ENCODE results near the gene SLC4A11. TPM values are rescaled to one million over a fixed set of nuclear protein-coding genes. Genes with fewer than 3 reads are reported as not detected.

Gene SLC4A11
- total RNA-seq, 2 donors from 2014 or later: 3.8 to 12.4 TPM

GRCh38 chr20:3181270-3181669 lies 57.7 kb downstream of the SLC4A11 start:
- Mint-ChIP-seq H3K9me3 (no peaks in the 10 kb centered on the region), H3K4me1 (peaks cover 6% of the 10 kb centered on the region), H3K36me3 (ENCODE audit: low read depth) (peaks cover 7% of the 10 kb centered on the region), H3K27ac (no peak overlapping the region), H3K27me3 (ENCODE audit: insufficient read depth) (no peaks in the 10 kb centered on the region), H3K4me3 (no peak overlapping the region)
- Histone ChIP-seq H3K27me3 (ENCODE audit: control insufficient read depth, insufficient read depth, low read length, poor library complexity, severe bottlenecking) (no peaks in the 10 kb centered on the region), H3K4me3 (ENCODE audit: low read length) (no peak overlapping the region), H3K9me3 (ENCODE audit: control insufficient read depth, low read length) (no peaks in the 10 kb centered on the region), H3K9ac (ENCODE audit: extremely low read depth, low read length, poor library complexity, severe bottlenecking) (no peak overlapping the region), H3K27ac (ENCODE audit: low read depth, low read length) (no peak overlapping the region), H3K4me1 (ENCODE audit: control insufficient read depth, insufficient read depth, low read length) (peaks cover 5% of the 10 kb centered on the region), H3K36me3 (ENCODE audit: control insufficient read depth, insufficient read depth, low read length) (no peaks in the 10 kb centered on the region)
- 94 to 97% methylated on average over 2 to 5 of the region's 5 CpGs for WGBS, 2 experiments (ENCODE audit: insufficient coverage in 1 of 2, insufficient read length in 1 of 2)
- no peak for DNase-seq
- no peak for TF ChIP-seq CTCF (conservative IDR thresholded peaks at IDR 0.05)

GRCh38 chr20:3180319-3180718 lies 58.7 kb downstream of the SLC4A11 start:
- Mint-ChIP-seq H3K4me3 (no peak overlapping the region), H3K9me3 (no peaks in the 10 kb centered on the region), H3K27ac (no peak overlapping the region), H3K27me3 (ENCODE audit: insufficient read depth) (no peaks in the 10 kb centered on the region), H3K4me1 (peaks cover 9% of the 10 kb centered on the region), H3K36me3 (ENCODE audit: low read depth) (peaks cover 7% of the 10 kb centered on the region)
- no peak for DNase-seq
- Histone ChIP-seq H3K27me3 (ENCODE audit: control insufficient read depth, insufficient read depth, low read length, poor library complexity, severe bottlenecking) (no peaks in the 10 kb centered on the region), H3K36me3 (ENCODE audit: control insufficient read depth, insufficient read depth, low read length) (no peaks in the 10 kb centered on the region), H3K4me3 (ENCODE audit: low read length) (no peak overlapping the region), H3K4me1 (ENCODE audit: control insufficient read depth, insufficient read depth, low read length) (peaks cover 5% of the 10 kb centered on the region), H3K9me3 (ENCODE audit: control insufficient read depth, low read length) (no peaks in the 10 kb centered on the region), H3K9ac (ENCODE audit: extremely low read depth, low read length, poor library complexity, severe bottlenecking) (no peak overlapping the region), H3K27ac (ENCODE audit: low read depth, low read length) (no peak overlapping the region)
- TF ChIP-seq CTCF (conservative IDR thresholded peaks at IDR 0.05): no peak
- 63 to 75% methylated on average over 2 to 4 of the region's 4 CpGs for WGBS, 2 experiments (ENCODE audit: insufficient coverage in 1 of 2, insufficient read length in 1 of 2)

GRCh38 chr20:3177746-3178485 lies 61.1 kb downstream of the SLC4A11 start:
- Histone ChIP-seq H3K27ac (ENCODE audit: low read depth, low read length) (no peak overlapping the region), H3K9me3 (ENCODE audit: control insufficient read depth, low read length) (no peaks in the 10 kb centered on the region), H3K36me3 (ENCODE audit: control insufficient read depth, insufficient read depth, low read length) (no peaks in the 10 kb centered on the region), H3K27me3 (ENCODE audit: control insufficient read depth, insufficient read depth, low read length, poor library complexity, severe bottlenecking) (no peaks in the 10 kb centered on the region), H3K4me3 (ENCODE audit: low read length) (no peak overlapping the region), H3K4me1 (ENCODE audit: control insufficient read depth, insufficient read depth, low read length) (peaks cover 5% of the 10 kb centered on the region), H3K9ac (ENCODE audit: extremely low read depth, low read length, poor library complexity, severe bottlenecking) (no peak overlapping the region)
- Mint-ChIP-seq H3K9me3 (no peaks in the 10 kb centered on the region), H3K4me1 (peaks cover 10% of the 10 kb centered on the region), H3K36me3 (ENCODE audit: low read depth) (peaks cover 7% of the 10 kb centered on the region), H3K27me3 (ENCODE audit: insufficient read depth) (no peaks in the 10 kb centered on the region), H3K27ac (peak overlapping the region; percentile 88), H3K4me3 (no peak overlapping the region)
- WGBS, 2 experiments (ENCODE audit: insufficient coverage in 1 of 2, insufficient read length in 1 of 2): 88 to 89% methylated on average over 6 to 7 of the region's 8 CpGs
- no peak for TF ChIP-seq CTCF (conservative IDR thresholded peaks at IDR 0.05)
- DNase-seq: no peak

Other genes starting within 250 kb of the SLC4A11 start
- gene GNRH2, start 195.6 kb downstream of the SLC4A11 start, total RNA-seq: 1 to 10 TPM in 1 of 2 donors, not detected in 1; 2.5 TPM
- 10 to 100 TPM; 75.1 to 87.7 TPM for gene MRPS26, start 193.1 kb downstream of the SLC4A11 start, total RNA-seq
- gene OXT, start 167.6 kb downstream of the SLC4A11 start, total RNA-seq: not detected
- not detected for gene AVP, start 154.5 kb downstream of the SLC4A11 start, total RNA-seq
- 10 to 100 TPM; 13.9 to 20.0 TPM for gene FASTKD5, start 79.3 kb downstream of the SLC4A11 start, total RNA-seq
- gene UBOX5, start 79.3 kb downstream of the SLC4A11 start, total RNA-seq: 10 to 100 TPM in 1 of 2 donors, 1 to 10 TPM in 1; 5.3 to 10.8 TPM
- gene LZTS3, start 65.6 kb downstream of the SLC4A11 start, total RNA-seq: 10 to 100 TPM; 26.8 to 27.7 TPM
- gene DDRGK1, start 34.5 kb downstream of the SLC4A11 start, total RNA-seq: 10 to 100 TPM; 55.0 to 59.3 TPM
- 10 to 100 TPM; 50.8 to 53.6 TPM for gene ITPA, start 29.7 kb downstream of the SLC4A11 start, total RNA-seq
- 10 to 100 TPM in 1 of 2 donors, 1 to 10 TPM in 1; 9.6 to 12.1 TPM for gene DNAAF9, start 168.5 kb upstream of the SLC4A11 start, total RNA-seq
- 10 to 100 TPM; 27.4 to 31.2 TPM for gene ATRN, start 231.8 kb upstream of the SLC4A11 start, total RNA-seq

All from endodermal cell (in vitro differentiated cells).